H9 (cell line): ENCODE data around the gene HLTF. TPM values are rescaled to one million over a fixed set of nuclear protein-coding genes. Genes with fewer than 3 reads are reported as not detected.

Source experiments
- DNase-seq: peaks from one replicate; pipeline ENCODE4 v3.0.0-alpha.2; 2017
- H2AFZ ChIP-seq: one replicate; pipeline ENCODE4 v1.6.1; 2013; ENCODE audit warnings: mild to moderate bottlenecking, low read length, control low read depth, moderate library complexity
- H2AK5ac ChIP-seq: 2 replicates; pipeline ENCODE4 v1.6.1; 2013; ENCODE audit warnings: low read length, control low read depth, mixed read lengths; ENCODE audit not compliant: insufficient read length
- H2BK120ac ChIP-seq: one replicate; pipeline ENCODE4 v1.6.1; 2013; ENCODE audit warnings: low read depth, mild to moderate bottlenecking, low read length, control low read depth, inconsistent platforms; ENCODE audit not compliant: poor library complexity, severe bottlenecking
- H2BK12ac ChIP-seq: 2 replicates; pipeline ENCODE4 v1.6.1; 2013; ENCODE audit warnings: low read length, control low read depth, mixed read lengths, low read depth; ENCODE audit not compliant: insufficient read length
- H2BK15ac ChIP-seq: 2 replicates; pipeline ENCODE4 v1.6.1; 2013; ENCODE audit warnings: low read depth, low read length, control low read depth
- H2BK20ac ChIP-seq: one replicate; pipeline ENCODE4 v1.6.1; 2013; ENCODE audit warnings: low read depth, mild to moderate bottlenecking, low read length, control low read depth, inconsistent platforms; ENCODE audit not compliant: poor library complexity, severe bottlenecking
- H2BK5ac ChIP-seq: 2 replicates; pipeline ENCODE4 v1.6.1; 2013; ENCODE audit warnings: low read length, control low read depth, mixed read lengths; ENCODE audit not compliant: insufficient read length
- H3K14ac ChIP-seq: 2 replicates; pipeline ENCODE4 v1.6.1; 2013; ENCODE audit warnings: low read length, control low read depth; ENCODE audit not compliant: insufficient read depth
- H3K18ac ChIP-seq: 2 replicates; pipeline ENCODE4 v1.6.1; 2013; ENCODE audit warnings: low read depth, mild to moderate bottlenecking, mixed read lengths, low read length, control low read depth; ENCODE audit not compliant: insufficient read length
- H3K23ac ChIP-seq: 2 replicates; pipeline ENCODE4 v1.6.1; 2013; ENCODE audit warnings: low read length, control low read depth, mixed read lengths, low read depth; ENCODE audit not compliant: insufficient read length
- H3K23me2 ChIP-seq: 2 replicates; pipeline ENCODE4 v1.6.1; 2013; ENCODE audit warnings: low read depth, mild to moderate bottlenecking, mixed read lengths, low read length, control low read depth; ENCODE audit not compliant: insufficient read length, poor library complexity, severe bottlenecking
- H3K27ac ChIP-seq: 2 replicates; pipeline ENCODE4 v1.5.1; 2013; ENCODE audit warnings: low read length, control low read depth, mixed read lengths, low read depth; ENCODE audit not compliant: insufficient read length
- H3K27me3 ChIP-seq: 2 replicates; pipeline ENCODE4 v1.6.1; 2013; ENCODE audit warnings: low read length, control low read depth, inconsistent platforms; ENCODE audit not compliant: insufficient read depth
- H3K4ac ChIP-seq: 2 replicates; pipeline ENCODE4 v1.6.1; 2013; ENCODE audit warnings: low read depth, mild to moderate bottlenecking, control low read depth, inconsistent platforms, low read length, moderate library complexity
- H3K4me1 ChIP-seq: 2 replicates; pipeline ENCODE4 v1.6.1; 2013; ENCODE audit warnings: low read length, control low read depth, inconsistent platforms; ENCODE audit not compliant: insufficient read depth
- H3K4me2 ChIP-seq: 2 replicates; pipeline ENCODE4 v1.6.1; 2013; ENCODE audit warnings: low read length, control low read depth, mixed read lengths; ENCODE audit not compliant: insufficient read length, insufficient read depth
- H3K56ac ChIP-seq: 2 replicates; pipeline ENCODE4 v1.6.1; 2013; ENCODE audit warnings: low read depth, mild to moderate bottlenecking, mixed read lengths, low read length, control low read depth; ENCODE audit not compliant: insufficient read length
- H3K79me1 ChIP-seq: 2 replicates; pipeline ENCODE4 v1.6.1; 2013; ENCODE audit warnings: low read depth, mild to moderate bottlenecking, moderate library complexity, low read length, control low read depth, inconsistent platforms; ENCODE audit not compliant: insufficient read depth, poor library complexity, severe bottlenecking
- H3K79me2 ChIP-seq: 2 replicates; pipeline ENCODE4 v1.6.1; 2013; ENCODE audit warnings: low read length, control low read depth, inconsistent platforms; ENCODE audit not compliant: insufficient read depth
- H3K9ac ChIP-seq: 2 replicates; pipeline ENCODE4 v1.6.1; 2013; ENCODE audit warnings: low read length, control low read depth, mixed read lengths; ENCODE audit not compliant: insufficient read length; ENCODE audit errors: extremely low read depth
- H3K9me3 ChIP-seq: one replicate; pipeline ENCODE4 v1.6.1; 2013; ENCODE audit warnings: low read depth, low read length, inconsistent platforms; ENCODE audit not compliant: control insufficient read depth
- H3T11ph ChIP-seq: one replicate; pipeline ENCODE4 v1.6.1; 2013; ENCODE audit warnings: mild to moderate bottlenecking, low read length, control low read depth, inconsistent platforms
- H4K20me1 ChIP-seq: one replicate; pipeline ENCODE4 v1.6.1; 2013; ENCODE audit not compliant: control insufficient read depth, insufficient read length, insufficient read depth
- H4K5ac ChIP-seq: 2 replicates; pipeline ENCODE4 v1.6.1; 2013; ENCODE audit warnings: low read depth, mild to moderate bottlenecking, mixed read lengths, low read length, control low read depth; ENCODE audit not compliant: insufficient read length
- H4K8ac ChIP-seq: replicated peaks from 2 replicates; pipeline ENCODE4 v1.6.1; 2013; ENCODE audit warnings: low read length, control low read depth, mixed read lengths, low read depth; ENCODE audit not compliant: insufficient read length
- H4K91ac ChIP-seq: 2 replicates; pipeline ENCODE4 v1.6.1; 2013; ENCODE audit warnings: low read depth, mild to moderate bottlenecking, moderate library complexity, mixed read lengths, low read length, control low read depth; ENCODE audit not compliant: insufficient read length
- H3K27ac Mint-ChIP-seq, 3 experiments: 2 replicates in 2 of 3; 3 replicates in 1 of 3; pipeline ENCODE4 v1.8.0; 2020 to 2021; ENCODE audit warnings: mixed read lengths in 3 of 3, mild to moderate bottlenecking in 1 of 3, moderate library complexity in 1 of 3
- H3K27me3 Mint-ChIP-seq: 2 replicates; pipeline ENCODE4 v1.8.0; 2021; ENCODE audit warnings: low read depth, mild to moderate bottlenecking, moderate library complexity, mixed read lengths
- H3K36me3 Mint-ChIP-seq, 3 experiments: 2 replicates in 2 of 3; 3 replicates in 1 of 3; pipeline ENCODE4 v1.8.0; 2020 to 2021; ENCODE audit warnings: low read depth in 3 of 3, mixed read lengths in 3 of 3; ENCODE audit not compliant: insufficient read depth in 1 of 3
- H3K4me1 Mint-ChIP-seq, 2 experiments: 2 replicates each; pipeline ENCODE4 v1.8.0; 2020; ENCODE audit warnings: mixed read lengths in 2 of 2
- H3K4me3 Mint-ChIP-seq, 2 experiments: 2 replicates in 1 of 2; 3 replicates in 1 of 2; pipeline ENCODE4 v1.8.0; 2020 to 2021; ENCODE audit warnings: mild to moderate bottlenecking in 2 of 2, mixed read lengths in 2 of 2, moderate library complexity in 1 of 2
- H3K9me3 Mint-ChIP-seq, 2 experiments: 2 replicates in 1 of 2; 3 replicates in 1 of 2; pipeline ENCODE4 v1.8.0; 2020; ENCODE audit warnings: mild to moderate bottlenecking in 2 of 2, mixed read lengths in 2 of 2, moderate library complexity in 1 of 2
- CTCF ChIP-seq: fragments of 200-600 bp; sonication (generic); conservative IDR thresholded peaks from 3 replicates; pipeline ENCODE4 v1.8.0; 2021; ENCODE audit warnings: antibody characterized with exemption, mild to moderate bottlenecking
- WGBS: extraction: QIAGEN DNeasy Blood & Tissue Kit; methylation state at CpG from one replicate; pipeline ENCODE4 v1.1.7; 2013; ENCODE audit warnings: missing lambda C conversion rate, low lambda C conversion rate, mixed read lengths; ENCODE audit not compliant: insufficient read length; ENCODE audit errors: extremely low coverage; 5-methylcytosine and 5-hydroxymethylcytosine counted together
- total RNA-seq: library from RNA; stranded (reverse); gene quantifications from 2 replicates; pipeline ENCODE4 v1.2.1, GENCODE V29; 2021

HLTF gene
- total RNA-seq, 1 experiment from 2014 or later = 41.5 TPM

- Histone ChIP-seq H3K27ac (no peak overlapping the region), H2AFZ (no peak overlapping the region), H3K9me3 (no peaks in the 10 kb centered on the region), H3K27me3 (no peaks in the 10 kb centered on the region), H4K8ac (no peak overlapping the region), H4K91ac (no peak overlapping the region), H3K23me2 (no peaks in the 10 kb centered on the region), H3K23ac (no peak overlapping the region), H2BK12ac (no peak overlapping the region), H3K4me1 (peaks cover 9% of the 10 kb centered on the region; the same call in 1 of the 2 replicates), H2BK15ac (no peak overlapping the region), H3K56ac (no peak overlapping the region), H4K5ac (no peak overlapping the region), H3K79me1 (no peaks in the 10 kb centered on the region), H3K9ac (no peak overlapping the region), H3K79me2 (no peaks in the 10 kb centered on the region), H3K4ac (no peak overlapping the region), H3K14ac (no peak overlapping the region; the same call in 1 of the 2 replicates), H2AK5ac (no peak overlapping the region), H4K20me1 (no peaks in the 10 kb centered on the region), H2BK20ac (no peak overlapping the region), H3K4me2 (no peak overlapping the region), H3K18ac (no peak overlapping the region), H2BK120ac (no peak overlapping the region), H2BK5ac (no peak overlapping the region), H3T11ph (no peak overlapping the region)
- Mint-ChIP-seq H3K9me3 (no peaks in the 10 kb centered on the region; a peak in 1 of 5 replicates), H3K4me1 (peaks cover 26 to 27% of the 10 kb centered on the region in 2 experiments), H3K36me3 (peaks cover 0 to 17% (median 10%) of the 10 kb centered on the region in 3 experiments; a peak in 5 of 7 replicates), H3K27ac (peak overlapping the region; percentile 85 to 94 (median 86); a peak in 5 of 7 replicates), H3K4me3 (no peak overlapping the region), H3K27me3 (no peaks in the 10 kb centered on the region)
- no peak for DNase-seq
- no CpG with 5 or more reads among the region's 4 CpGs for WGBS
- no peak for TF ChIP-seq CTCF
Measured at GRCh38 chr3:149004622-149005021, 81.7 kb downstream of the HLTF start.
